ENCODE measurements around the gene PHKB. TPM values are rescaled to one million over a fixed set of nuclear protein-coding genes. Genes with fewer than 3 reads are reported as not detected.

The PHKB gene
- total RNA-seq, 1 donor from 2014 or later: 109 TPM

GRCh38 chr16:47624563-47624962, 163.4 kb downstream of the PHKB start:
- TF ChIP-seq CTCF (IDR thresholded peaks at IDR 0.05): no peak
- no peak for TF ChIP-seq EZH2 (IDR thresholded peaks at IDR 0.05)
- TF ChIP-seq EZH2phosphoT487 (IDR thresholded peaks at IDR 0.05): no peak
- no peaks in the 10 kb centered on the region for H3K79me2 ChIP-seq (ENCODE audit: low read depth)
- no peaks in the 10 kb centered on the region for H3K27me3 Mint-ChIP-seq (ENCODE audit: insufficient read depth, low read depth)
- H3K9ac ChIP-seq: no peak overlapping the region
- H3K9me3 ChIP-seq (ENCODE audit: low read depth): no peaks in the 10 kb centered on the region
- H3K27ac ChIP-seq: no peak overlapping the region
- H3K4me1 Mint-ChIP-seq: no peaks in the 10 kb centered on the region
- H2AFZ ChIP-seq (replicated peaks): no peak overlapping the region
- H3K4me3 ChIP-seq: no peak overlapping the region
- H3F3A ChIP-seq (ENCODE audit: low read depth): no peaks in the 10 kb centered on the region
- no peak overlapping the region for H3K4me2 ChIP-seq
- no peak for DNase-seq (ENCODE audit: low spot score)
- no peaks in the 10 kb centered on the region for H4K20me1 ChIP-seq (ENCODE audit: low read depth)
- H3K36me3 ChIP-seq: no peaks in the 10 kb centered on the region
- H3K36me3 Mint-ChIP-seq: peaks cover 2% of the 10 kb centered on the region
- H3K27me3 ChIP-seq: no peaks in the 10 kb centered on the region
- no peaks in the 10 kb centered on the region for H3K4me1 ChIP-seq
- peaks cover 2% of the 10 kb centered on the region for H3K9me3 Mint-ChIP-seq
- no peak overlapping the region for H3K4me3 Mint-ChIP-seq
- no peak overlapping the region for H3K27ac Mint-ChIP-seq

GRCh38 chr16:47625115-47625567, 164.0 kb downstream of the PHKB start:
- Histone ChIP-seq H3K9me3 (ENCODE audit: low read depth) (no peaks in the 10 kb centered on the region), H3K9ac (no peak overlapping the region), H4K20me1 (ENCODE audit: low read depth) (no peaks in the 10 kb centered on the region), H3K4me1 (no peaks in the 10 kb centered on the region), H3F3A (ENCODE audit: low read depth) (no peaks in the 10 kb centered on the region), H3K79me2 (ENCODE audit: low read depth) (no peaks in the 10 kb centered on the region), H3K27me3 (no peaks in the 10 kb centered on the region), H3K36me3 (no peaks in the 10 kb centered on the region), H2AFZ (replicated peaks) (no peak overlapping the region), H3K4me2 (no peak overlapping the region), H3K27ac (no peak overlapping the region), H3K4me3 (no peak overlapping the region)
- no peak overlapping the region for H3K27ac Mint-ChIP-seq
- no peak overlapping the region for H3K4me3 Mint-ChIP-seq
- no peak for DNase-seq (ENCODE audit: low spot score)
- TF ChIP-seq EZH2 (IDR thresholded peaks at IDR 0.05): no peak
- no peak for TF ChIP-seq EZH2phosphoT487 (IDR thresholded peaks at IDR 0.05)
- no peak for TF ChIP-seq CTCF (IDR thresholded peaks at IDR 0.05)
- H3K27me3 Mint-ChIP-seq (ENCODE audit: insufficient read depth, low read depth): no peaks in the 10 kb centered on the region
- no peaks in the 10 kb centered on the region for H3K4me1 Mint-ChIP-seq
- H3K36me3 Mint-ChIP-seq: peaks cover 2% of the 10 kb centered on the region
- H3K9me3 Mint-ChIP-seq: peaks cover 2% of the 10 kb centered on the region

GRCh38 chr16:47626246-47626645, 165.1 kb downstream of the PHKB start:
- H3K27me3 Mint-ChIP-seq (ENCODE audit: insufficient read depth, low read depth): no peaks in the 10 kb centered on the region
- H3K4me3 Mint-ChIP-seq: no peak overlapping the region
- H3K27ac ChIP-seq: no peak overlapping the region
- no peak for DNase-seq (ENCODE audit: low spot score)
- H3K27ac Mint-ChIP-seq: no peak overlapping the region
- no peaks in the 10 kb centered on the region for H3F3A ChIP-seq (ENCODE audit: low read depth)
- TF ChIP-seq EZH2phosphoT487 (IDR thresholded peaks at IDR 0.05) (no peak), CTCF (IDR thresholded peaks at IDR 0.05) (no peak), EZH2 (IDR thresholded peaks at IDR 0.05) (no peak)
- peaks cover 5% of the 10 kb centered on the region for H3K36me3 Mint-ChIP-seq
- H3K9me3 Mint-ChIP-seq: peaks cover 2% of the 10 kb centered on the region
- no peaks in the 10 kb centered on the region for H3K4me1 Mint-ChIP-seq
- H3K4me2 ChIP-seq: no peak overlapping the region
- no peaks in the 10 kb centered on the region for H3K9me3 ChIP-seq (ENCODE audit: low read depth)
- no peak overlapping the region for H3K4me3 ChIP-seq
- no peak overlapping the region for H3K9ac ChIP-seq
- H3K36me3 ChIP-seq: no peaks in the 10 kb centered on the region
- no peaks in the 10 kb centered on the region for H3K79me2 ChIP-seq (ENCODE audit: low read depth)
- no peaks in the 10 kb centered on the region for H4K20me1 ChIP-seq (ENCODE audit: low read depth)
- H3K27me3 ChIP-seq: no peaks in the 10 kb centered on the region
- no peak overlapping the region for H2AFZ ChIP-seq (replicated peaks)
- H3K4me1 ChIP-seq: no peaks in the 10 kb centered on the region

Data from neural progenitor cell (in vitro differentiated cells).